K562 (cell line): ENCODE results near the gene EMC6. TPM values are rescaled to one million over a fixed set of nuclear protein-coding genes. Genes with fewer than 3 reads are reported as not detected.

Experiments
- ATAC-seq: fragments of 200-7000 bp; cut with Tn5 transposase; 3 replicates; pipeline ENCODE4 v1.9.1; 2020; ENCODE audit warnings: moderate library complexity
- BruUV-seq: library from RNA; stranded (reverse); fragments of 400-500 nt; replicated peaks from 2 replicates; lab custom pipeline; 2021; lab: Mats Ljungman, UMichigan
- CTCF ChIA-PET: fragments of 300-600 bp; formaldehyde crosslinking; extraction: SDS; loops from one replicate; lab custom pipeline; 2021; ENCODE audit warnings: low intra/inter-chr PET ratio; lab: Yijun Ruan, JAX
- POLR2A ChIA-PET: fragments of 300-600, 350-650 bp; sonication (Branson Sonifier 250); formaldehyde crosslinking; extraction: SDS; loops from one replicate; lab custom pipeline; 2021; ENCODE audit warnings: antibody characterized with exemption, inconsistent platforms; lab: Yijun Ruan, JAX
- DNase-seq, 4 experiments: peaks; one replicate each; pipeline versions ENCODE4 v3.0.0 to v3.0.0-alpha.2; 2011 to 2018; ENCODE audit warnings: low spot score in 3 of 4, mixed read lengths in 3 of 4; ENCODE audit errors: extremely low read depth in 1 of 4
- FAIRE-seq: peaks from 2 replicates; lab custom pipeline; 2011; peaks lifted over from hg19 to GRCh38; lab: Jason Lieb, UNC
- H2AFZ ChIP-seq: 2 replicates; pipeline ENCODE4 v1.6.0; 2011; ENCODE audit warnings: low read depth, low read length, control low read depth, inconsistent platforms
- H3K27ac ChIP-seq: fragments of 200-600 bp; 3 replicates; pipeline ENCODE4 v1.8.0; 2011; ENCODE audit warnings: low read depth, mild to moderate bottlenecking, control low read depth, inconsistent platforms, low read length, moderate library complexity, mixed read lengths; ENCODE audit errors: extremely low read depth
- H3K27me3 ChIP-seq, 2 experiments: fragments of 300-600 bp in 1 of 2; 2 replicates in 1 of 2; 3 replicates in 1 of 2; pipeline versions ENCODE4 v1.6.0 to v1.8.0; 2011; ENCODE audit warnings: inconsistent platforms in 2 of 2, low read length in 2 of 2, mild to moderate bottlenecking in 1 of 2, mixed read lengths in 1 of 2, moderate library complexity in 1 of 2; ENCODE audit not compliant: control insufficient read depth in 2 of 2, insufficient read depth in 2 of 2
- H3K36me3 ChIP-seq: fragments of 300-600 bp; 3 replicates; pipeline ENCODE4 v1.8.0; 2011; ENCODE audit warnings: mild to moderate bottlenecking, low read length, inconsistent platforms; ENCODE audit not compliant: control insufficient read depth, insufficient read depth
- H3K4me1 ChIP-seq, 2 experiments: fragments of 200-600 bp in 1 of 2; replicated peaks in 1 of 2; 2 replicates in 1 of 2; 3 replicates in 1 of 2; pipeline versions ENCODE4 v1.5.1 to v1.8.0; 2011; ENCODE audit warnings: inconsistent platforms in 2 of 2, low read length in 2 of 2, mild to moderate bottlenecking in 1 of 2, mixed read lengths in 1 of 2, moderate library complexity in 1 of 2; ENCODE audit not compliant: control insufficient read depth in 2 of 2, insufficient read depth in 2 of 2
- H3K4me2 ChIP-seq: 2 replicates; pipeline ENCODE4 v1.6.1; 2011; ENCODE audit warnings: low read length, control low read depth, inconsistent platforms, mixed read lengths; ENCODE audit not compliant: insufficient read depth
- H3K4me3 ChIP-seq: fragments of 200-600 bp; sonication (generic), shearing (Covaris generic); 2 replicates; pipeline ENCODE4 v1.5.1; 2016; ENCODE audit warnings: control low read depth, inconsistent platforms
- H3K79me2 ChIP-seq: fragments of 200-600 bp; 3 replicates; pipeline ENCODE4 v1.8.0; 2011; ENCODE audit warnings: low read length, inconsistent platforms; ENCODE audit not compliant: control insufficient read depth, insufficient read depth
- H3K9ac ChIP-seq, 2 experiments: 2 replicates each; pipeline versions ENCODE4 v1.6.0 to v1.6.1; 2011; ENCODE audit warnings: low read depth in 2 of 2, low read length in 2 of 2, control low read depth in 1 of 2, inconsistent platforms in 1 of 2, mild to moderate bottlenecking in 1 of 2, mixed read lengths in 1 of 2; ENCODE audit not compliant: insufficient read depth in 1 of 2
- H3K9me1 ChIP-seq: one replicate; pipeline ENCODE4 v1.6.0; 2011; ENCODE audit warnings: inconsistent platforms, mild to moderate bottlenecking, low read length, moderate library complexity; ENCODE audit not compliant: control insufficient read depth, insufficient read depth
- H3K9me3 ChIP-seq: replicated peaks from 2 replicates; pipeline ENCODE4 v1.5.1; 2011; ENCODE audit warnings: low read depth, low read length, inconsistent platforms; ENCODE audit not compliant: control insufficient read depth, insufficient read depth
- H4K20me1 ChIP-seq: replicated peaks from 2 replicates; pipeline ENCODE4 v1.6.1; 2011; ENCODE audit warnings: low read length, inconsistent platforms, mixed read lengths; ENCODE audit not compliant: control insufficient read depth, insufficient read depth
- IRF2 ChIP-seq: sonication (generic); formaldehyde crosslinking; IDR thresholded peaks from 2 replicates; pipeline ENCODE4 v1.8.1; 2022; ENCODE audit warnings: mild to moderate bottlenecking, missing genetic modification reagents
- SRSF7 ChIP-seq: fragments of 200-400 bp; formaldehyde crosslinking; optimal IDR thresholded peaks from 2 replicates; pipeline ENCODE3; 2017; ENCODE audit warnings: mild to moderate bottlenecking, low read depth, low read length
- TRIM28 ChIP-seq: fragments of 450-650 bp; IDR thresholded peaks from 2 replicates; pipeline ENCODE4 v1.6.1; 2017
- WGBS: fragments of 100-300 bp; shearing (Covaris generic); methylation state at CpG from one replicate; pipeline ENCODE4 v1.1.6; 2016; ENCODE audit warnings: low coverage, mixed read lengths; ENCODE audit not compliant: insufficient coverage; ENCODE audit errors: missing lambda C conversion rate; 5-methylcytosine and 5-hydroxymethylcytosine counted together
- in situ Hi-C: fragments of 300-500 bp; cut with MboI; formaldehyde crosslinking; loops from 4 replicates; pipeline ENCODE4 v1.15.0; 2018; ENCODE audit warnings: inconsistent platforms, mixed read lengths
- intact Hi-C: fragments of 100-400 bp; cut with micrococcal nuclease; formaldehyde crosslinking; loops from 2 replicates; pipeline ENCODE4 v1.14.2; 2022
- polyA plus RNA-seq, 8 experiments: library from polyadenylated mRNA; depleted of rRNA in 4 of 8; stranded (reverse) in 5 of 8; unstranded in 3 of 8; fragments of >200 nt; fragmentation: Nextera tagmentation in 2 of 8; fragmentation: Illumina TruSeq in 1 of 8; extraction: Ambion mirVana in 2 of 8; extraction: Trizol in 1 of 8; gene quantifications; 2 replicates each; pipeline versions ENCODE4 v1.2.1 to v1.2.3, GENCODE V29; 2011 to 2014; ENCODE audit warnings: inconsistent platforms in 1 of 8, missing spikeins in 1 of 8
- total RNA-seq, 7 experiments: library from RNA; depleted of rRNA in 6 of 7; stranded (reverse); fragments of >200 nt in 6 of 7; fragmentation: Illumina TruSeq in 2 of 7; extraction: Trizol in 2 of 7; gene quantifications; 2 replicates each; pipeline versions ENCODE4 v1.2.1 to v1.2.3, GENCODE V29; 2011 to 2021; ENCODE audit warnings: low replicate concordance in 1 of 7
- TF ChIP-seq, protein P1 (sequence below), 3 experiments: IDR thresholded peaks in 2 of 3; conservative IDR thresholded peaks in 1 of 3; 2 replicates each; pipeline ENCODE4 v1.5.1; 2011 to 2012; ENCODE audit warnings: low read length in 3 of 3, mild to moderate bottlenecking in 3 of 3, control low read depth in 2 of 3, improper control_type of control experiment in 1 of 3, inconsistent platforms in 1 of 3, low read depth in 1 of 3, mixed read lengths in 1 of 3, moderate library complexity in 1 of 3; ENCODE audit not compliant: insufficient read depth in 2 of 3
- TF ChIP-seq, protein P2 (sequence below): fragments of 250-450 bp; sonication (Bioruptor Pico); IDR thresholded peaks from 2 replicates; pipeline ENCODE4 v1.8.0; 2022; ENCODE audit warnings: moderate library complexity, mild to moderate bottlenecking, inconsistent platforms

The EMC6 gene
- total and polyA plus RNA-seq, 9 of the 15 experiments (the other 6 are each of a cell fraction or from before 2014, with no cell fraction given), result 2.9 to 136 (median 24.9) TPM

DNA sequence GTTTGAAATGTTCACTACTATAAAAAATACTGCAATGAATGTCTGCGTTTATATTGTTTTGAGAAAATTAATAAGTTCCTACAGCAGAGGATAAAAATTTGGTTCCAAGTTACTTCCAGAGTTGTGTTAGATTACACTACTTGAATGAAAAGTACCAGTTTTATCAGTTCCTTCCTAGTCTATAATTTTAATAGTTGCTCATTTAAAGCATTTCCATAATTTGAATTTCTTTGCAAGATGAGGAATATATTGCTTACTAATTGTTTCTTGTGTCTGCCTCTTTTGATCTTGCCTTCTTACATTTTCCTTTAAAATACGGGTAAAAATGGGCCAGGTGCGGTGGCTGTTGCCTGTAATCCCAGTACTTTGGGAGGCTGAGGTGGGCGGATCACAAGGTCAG, 4.0 kb downstream of the EMC6 start:
- Histone ChIP-seq H3K4me1 (peaks cover 0 to 20% of the 10 kb centered on the region in 2 experiments; a peak in 3 of 5 replicates), H3K27ac (no peak overlapping the region), H3K4me3 (no peak overlapping the region), H4K20me1 (0 out of 2 replicates have a peak, but pooled peaks cover 2% of the 10 kb centered on the region), H3K9ac (no peak overlapping the region), H3K4me2 (no peak overlapping the region), H3K36me3 (peaks cover 7% of the 10 kb centered on the region; the same call in 2 of the 3 replicates), H3K79me2 (peaks cover 18% of the 10 kb centered on the region), H3K27me3 (no peaks in the 10 kb centered on the region; a peak in 2 of 5 replicates), H2AFZ (no peak overlapping the region), H3K9me3 (no peaks in the 10 kb centered on the region), H3K9me1 (no peaks in the 10 kb centered on the region)
- ATAC-seq (no peak), FAIRE-seq (no peak), DNase-seq (no peak)
- CTCF ChIA-PET, result no interaction called here
- in situ Hi-C loops (no loop called here), intact Hi-C loops (no loop called here)
- no peak for TF ChIP-seq IRF2 (CRISPR knock-in tag)
- no peak for TF ChIP-seq TRIM28
- no peak for TF ChIP-seq SRSF7
- TF ChIP-seq, protein P1, sequence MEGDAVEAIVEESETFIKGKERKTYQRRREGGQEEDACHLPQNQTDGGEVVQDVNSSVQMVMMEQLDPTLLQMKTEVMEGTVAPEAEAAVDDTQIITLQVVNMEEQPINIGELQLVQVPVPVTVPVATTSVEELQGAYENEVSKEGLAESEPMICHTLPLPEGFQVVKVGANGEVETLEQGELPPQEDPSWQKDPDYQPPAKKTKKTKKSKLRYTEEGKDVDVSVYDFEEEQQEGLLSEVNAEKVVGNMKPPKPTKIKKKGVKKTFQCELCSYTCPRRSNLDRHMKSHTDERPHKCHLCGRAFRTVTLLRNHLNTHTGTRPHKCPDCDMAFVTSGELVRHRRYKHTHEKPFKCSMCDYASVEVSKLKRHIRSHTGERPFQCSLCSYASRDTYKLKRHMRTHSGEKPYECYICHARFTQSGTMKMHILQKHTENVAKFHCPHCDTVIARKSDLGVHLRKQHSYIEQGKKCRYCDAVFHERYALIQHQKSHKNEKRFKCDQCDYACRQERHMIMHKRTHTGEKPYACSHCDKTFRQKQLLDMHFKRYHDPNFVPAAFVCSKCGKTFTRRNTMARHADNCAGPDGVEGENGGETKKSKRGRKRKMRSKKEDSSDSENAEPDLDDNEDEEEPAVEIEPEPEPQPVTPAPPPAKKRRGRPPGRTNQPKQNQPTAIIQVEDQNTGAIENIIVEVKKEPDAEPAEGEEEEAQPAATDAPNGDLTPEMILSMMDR (IDR thresholded peaks at IDR 0.05 in 2 of 3, conservative IDR thresholded peaks at IDR 0.05 in 1 of 3; ENCODE audit: insufficient read depth in 2 of 3, low read depth in 1 of 3, low read length in 3 of 3), result no peak
- TF ChIP-seq, protein P2, sequence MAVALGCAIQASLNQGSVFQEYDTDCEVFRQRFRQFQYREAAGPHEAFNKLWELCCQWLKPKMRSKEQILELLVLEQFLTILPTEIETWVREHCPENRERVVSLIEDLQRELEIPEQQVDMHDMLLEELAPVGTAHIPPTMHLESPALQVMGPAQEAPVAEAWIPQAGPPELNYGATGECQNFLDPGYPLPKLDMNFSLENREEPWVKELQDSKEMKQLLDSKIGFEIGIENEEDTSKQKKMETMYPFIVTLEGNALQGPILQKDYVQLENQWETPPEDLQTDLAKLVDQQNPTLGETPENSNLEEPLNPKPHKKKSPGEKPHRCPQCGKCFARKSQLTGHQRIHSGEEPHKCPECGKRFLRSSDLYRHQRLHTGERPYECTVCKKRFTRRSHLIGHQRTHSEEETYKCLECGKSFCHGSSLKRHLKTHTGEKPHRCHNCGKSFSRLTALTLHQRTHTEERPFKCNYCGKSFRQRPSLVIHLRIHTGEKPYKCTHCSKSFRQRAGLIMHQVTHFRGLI, result no peak
- BruUV-seq, result no TSS peak
- WGBS, result 77% methylated on average over 3 of the region's 4 CpGs
- POLR2A ChIA-PET, result interaction anchor here (0.6 kb wide), 1 partner anchor 22 kb away, joined by 4 read pairs; no protein-coding TSS in a partner anchor
